IPS-18c (cell line): ENCODE data around the gene TRIM50.
"Not testable (repeated sequence)": the region's sequence is repeated elsewhere in the genome, so short reads cannot be mapped to it uniquely, and the experiment has no call there.

Experiments
- H3K4me3 ChIP-seq: 2 replicates; pipeline ENCODE4 v1.7.0; 2013; ENCODE audit warnings: low read depth, mild to moderate bottlenecking, low read length, moderate library complexity; ENCODE audit not compliant: insufficient read depth
- H3K9me3 ChIP-seq: one replicate; pipeline ENCODE4 v1.6.1; 2013; ENCODE audit warnings: mild to moderate bottlenecking, low read length, moderate library complexity; ENCODE audit not compliant: control insufficient read depth, insufficient read depth

TRIM50 gene

GRCh38 chr7:73327922-73328321 is at the start of gene TRIM50, which contains the start of gene FKBP6:
Gene TRIM50, minus strand, starts transcription at chr7:73328082. Its CDS starts 3,295 bp downstream, at chr7:73324787.
Gene FKBP6, plus strand, starts transcription at chr7:73328161. Its CDS starts 268 bp downstream, at chr7:73328429.
- not testable (repeated sequence) for H3K9me3 ChIP-seq, H3K4me3 ChIP-seq

GRCh38 chr7:73376671-73377412 is 49.0 kb upstream of the TRIM50 start:
- Histone ChIP-seq H3K4me3 (no peak overlapping the region), H3K9me3 (no peaks in the 10 kb centered on the region)

- H3K4me3 ChIP-seq = not testable (repeated sequence)
Measured at GRCh38 chr7:73376262-73376661, 48.4 kb upstream of the TRIM50 start.

GRCh38 chr7:73373741-73374140 is 45.9 kb upstream of the TRIM50 start:
- Histone ChIP-seq H3K9me3 (no peaks in the 10 kb centered on the region), H3K4me3 (no peak overlapping the region)

More at GRCh38 chr7:73376262-73376661, 48.4 kb upstream of the TRIM50 start:
- not testable (repeated sequence) for H3K9me3 ChIP-seq

- Histone ChIP-seq H3K4me3 (no peak overlapping the region), H3K9me3 (no peaks in the 10 kb centered on the region)
Measured at GRCh38 chr7:73369622-73370021, 41.7 kb upstream of the TRIM50 start.

GRCh38 chr7:73369009-73369408 is 41.1 kb upstream of the TRIM50 start:
- Histone ChIP-seq H3K9me3 (no peaks in the 10 kb centered on the region), H3K4me3 (no peak overlapping the region)

GRCh38 chr7:73366990-73367389 is 39.1 kb upstream of the TRIM50 start:
- no peaks in the 10 kb centered on the region for H3K9me3 ChIP-seq
- no peak overlapping the region for H3K4me3 ChIP-seq

- Histone ChIP-seq H3K4me3 (no peak overlapping the region), H3K9me3 (no peaks in the 10 kb centered on the region)
Measured at GRCh38 chr7:73366127-73366526, 38.2 kb upstream of the TRIM50 start.

- no peak overlapping the region for H3K4me3 ChIP-seq
Measured at GRCh38 chr7:73364006-73364728, 36.3 kb upstream of the TRIM50 start.

GRCh38 chr7:73363225-73364005 is 35.5 kb upstream of the TRIM50 start:
- no peak overlapping the region for H3K4me3 ChIP-seq
- no peaks in the 10 kb centered on the region for H3K9me3 ChIP-seq

More at GRCh38 chr7:73364006-73364728, 36.3 kb upstream of the TRIM50 start:
- no peaks in the 10 kb centered on the region for H3K9me3 ChIP-seq

GRCh38 chr7:73360590-73360989 is 32.7 kb upstream of the TRIM50 start:
- H3K4me3 ChIP-seq, H3K9me3 ChIP-seq: not testable (repeated sequence)

- no peak overlapping the region for H3K4me3 ChIP-seq
- H3K9me3 ChIP-seq = no peaks in the 10 kb centered on the region
Measured at GRCh38 chr7:73359746-73360375, 32.0 kb upstream of the TRIM50 start.

- no peaks in the 10 kb centered on the region for H3K9me3 ChIP-seq
- H3K4me3 ChIP-seq = no peak overlapping the region
Measured at GRCh38 chr7:73359306-73359705, 31.4 kb upstream of the TRIM50 start.

GRCh38 chr7:73358590-73359275 is 30.9 kb upstream of the TRIM50 start:
- Histone ChIP-seq H3K9me3 (no peaks in the 10 kb centered on the region), H3K4me3 (no peak overlapping the region)

GRCh38 chr7:73356159-73356558 is 28.3 kb upstream of the TRIM50 start:
- Histone ChIP-seq H3K9me3 (no peaks in the 10 kb centered on the region), H3K4me3 (no peak overlapping the region)

GRCh38 chr7:73354821-73355220 is 26.9 kb upstream of the TRIM50 start:
- H3K9me3 ChIP-seq = no peaks in the 10 kb centered on the region
- H3K4me3 ChIP-seq = no peak overlapping the region

GRCh38 chr7:73354196-73354595 is 26.3 kb upstream of the TRIM50 start:
- H3K9me3 ChIP-seq = no peaks in the 10 kb centered on the region
- no peak overlapping the region for H3K4me3 ChIP-seq
